Activated naive CD4-positive, alpha-beta T cell (primary cell): ENCODE data around the gene ITGB5.

Source experiments
- DNase-seq, 4 experiments: peaks; one replicate each; lab custom pipeline; 2025; lab: John Stamatoyannopoulos, UW

ITGB5 gene

DNA sequence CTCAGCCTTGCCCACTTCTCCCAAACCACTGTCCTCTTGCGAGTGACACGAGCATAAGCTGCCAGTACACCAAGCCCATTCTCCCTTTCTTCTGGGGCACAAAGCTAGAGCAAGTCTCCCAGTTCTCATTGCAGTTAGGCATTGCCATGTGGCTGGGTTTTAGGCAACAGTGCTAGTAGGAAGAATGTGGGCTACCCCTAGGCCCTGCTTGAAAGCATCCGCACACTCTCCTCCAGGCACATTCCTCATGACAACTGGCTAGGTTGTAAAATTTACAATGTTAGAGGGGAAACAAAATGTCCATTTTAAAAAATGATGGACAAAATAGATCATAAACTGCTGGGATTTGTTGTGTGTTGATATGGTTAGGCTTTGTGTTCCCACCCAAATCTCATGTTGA lies 19.7 kb downstream of the ITGB5 start:
- DNase-seq = no peak

DNA sequence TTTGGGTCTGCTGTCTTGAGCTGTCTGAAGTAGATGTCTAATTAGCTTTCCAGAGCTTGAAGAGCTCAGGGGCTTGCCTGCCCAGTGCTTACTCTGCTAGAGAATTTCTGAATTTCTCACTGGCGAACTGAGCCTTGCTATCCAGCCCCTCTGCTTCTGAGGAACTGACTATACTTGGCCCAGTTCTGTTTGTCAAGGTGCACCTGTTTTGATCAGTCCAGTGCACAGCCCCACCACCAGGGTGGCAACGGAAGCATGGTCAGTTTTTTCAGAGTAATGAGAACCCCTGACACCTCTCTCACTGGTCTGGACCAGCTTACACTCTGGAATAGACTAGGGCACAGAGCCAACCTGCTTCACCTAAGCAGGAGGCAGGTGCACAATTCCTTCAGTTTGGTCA lies 25.2 kb downstream of the ITGB5 start:
- DNase-seq = no peak

DNA sequence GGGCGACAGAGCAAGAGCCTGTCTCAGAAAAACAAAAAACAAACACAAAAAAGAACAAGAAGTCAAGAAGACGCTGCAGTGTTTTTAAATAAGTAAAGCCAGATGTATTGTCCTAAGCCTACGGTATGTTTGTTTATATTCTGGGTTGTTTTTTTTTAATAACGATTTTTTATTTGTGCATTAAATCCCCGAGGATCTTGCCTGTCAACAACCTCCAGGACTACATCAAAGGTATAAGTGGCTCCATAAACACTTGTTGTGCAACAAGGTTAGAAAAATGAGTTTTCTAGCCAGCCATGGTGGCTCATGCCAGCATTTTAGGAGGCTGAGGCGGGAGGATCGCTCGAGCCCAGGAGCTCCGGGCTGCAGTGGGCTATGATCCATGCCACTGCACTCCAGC lies 26.1 kb downstream of the ITGB5 start:
- DNase-seq = no peak

DNA sequence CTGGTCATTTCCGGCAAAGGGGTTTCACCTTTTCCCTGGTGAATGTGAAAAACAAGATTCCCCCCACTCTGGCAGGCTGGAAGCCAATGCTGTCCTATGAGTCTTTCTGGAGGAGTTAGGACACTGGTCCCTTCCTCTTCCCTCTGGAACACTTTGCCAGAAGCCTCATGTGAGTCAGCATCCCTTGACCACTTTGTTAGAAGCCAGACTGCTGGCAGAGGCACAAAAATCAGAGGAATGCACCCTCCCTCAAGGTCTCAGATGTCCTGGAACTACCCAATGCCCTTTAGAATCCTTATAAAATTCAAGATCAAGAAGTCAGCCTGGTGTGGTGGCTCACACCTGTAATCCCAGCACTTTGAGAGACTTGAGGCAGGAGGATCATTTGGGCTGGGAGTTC lies 26.6 kb downstream of the ITGB5 start:
- no peak for DNase-seq

DNA sequence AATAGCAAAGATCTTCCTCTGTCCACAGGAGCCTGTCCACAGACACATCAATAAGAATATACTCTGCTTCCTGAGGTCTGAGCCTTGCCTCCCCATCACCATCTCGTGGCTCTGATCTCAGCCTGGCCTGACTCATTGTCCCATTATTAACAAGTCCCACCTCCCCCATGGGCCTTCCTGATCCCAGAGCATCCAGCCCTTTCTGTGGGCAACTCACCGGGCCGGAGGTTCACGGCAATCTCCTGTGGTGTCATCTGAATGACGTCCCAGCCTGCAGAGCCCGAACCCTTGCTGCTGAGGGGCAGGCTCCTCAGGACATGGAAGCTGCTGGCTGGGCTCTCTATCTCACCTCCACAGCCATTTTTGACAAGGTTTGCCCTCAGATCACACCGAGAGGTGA lies 28.1 kb downstream of the ITGB5 start:
- DNase-seq = no peak

DNA sequence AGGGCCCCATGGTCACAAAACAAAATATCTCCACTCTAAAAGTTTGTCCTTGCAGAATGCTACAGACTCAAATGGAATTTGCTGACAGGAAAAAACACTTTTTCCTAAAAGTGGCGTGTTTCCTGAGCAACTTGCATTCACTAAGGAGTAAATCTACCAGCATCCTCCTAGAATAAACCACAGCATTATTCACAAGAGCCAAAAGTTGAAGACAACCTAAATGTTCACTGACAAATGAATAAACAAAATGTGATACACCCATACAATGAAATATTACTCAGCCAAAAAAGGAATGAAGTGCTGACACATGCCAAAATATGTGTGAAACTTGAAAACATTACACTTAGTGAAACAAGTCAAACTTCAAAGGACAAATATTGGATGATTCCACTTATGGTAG lies 28.9 kb downstream of the ITGB5 start:
- DNase-seq = no peak

DNA sequence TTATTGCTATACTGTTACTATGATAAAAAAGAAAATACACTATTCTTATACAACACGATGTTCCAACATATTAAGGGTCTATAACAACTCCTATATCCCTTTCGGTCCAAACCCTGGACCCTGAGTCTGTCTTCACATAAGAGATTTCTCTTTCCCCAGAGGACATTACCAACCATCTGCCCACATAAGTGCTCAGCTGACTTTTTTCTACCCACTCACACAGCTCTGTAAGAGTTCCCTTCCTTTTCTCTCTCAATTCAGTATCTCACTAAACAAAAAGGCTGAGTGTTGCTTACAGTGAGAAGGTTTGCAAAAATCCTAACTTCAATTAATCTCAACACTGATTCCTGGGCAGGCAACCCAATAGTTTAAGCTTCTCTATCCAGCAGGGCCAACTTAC lies 30.5 kb downstream of the ITGB5 start:
- no peak for DNase-seq

DNA sequence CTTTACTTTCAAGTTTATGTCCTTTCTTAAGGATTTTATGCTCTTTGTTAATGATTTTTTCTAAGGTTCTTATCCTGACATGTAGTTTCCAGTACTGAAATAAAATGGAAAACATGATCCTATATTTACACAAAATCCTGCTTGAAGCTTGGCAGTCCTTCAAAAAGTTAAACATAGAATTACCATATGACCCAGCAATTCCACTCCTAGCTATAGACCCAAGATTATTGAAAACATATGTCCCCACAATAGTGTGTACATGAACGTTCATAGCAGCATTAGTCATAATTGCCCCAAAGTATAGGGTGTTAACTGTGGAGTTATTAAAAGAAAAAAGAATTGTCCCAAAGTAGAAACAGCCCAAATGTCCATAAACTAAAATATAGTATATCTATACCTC lies 33.2 kb downstream of the ITGB5 start:
- no peak for DNase-seq

DNA sequence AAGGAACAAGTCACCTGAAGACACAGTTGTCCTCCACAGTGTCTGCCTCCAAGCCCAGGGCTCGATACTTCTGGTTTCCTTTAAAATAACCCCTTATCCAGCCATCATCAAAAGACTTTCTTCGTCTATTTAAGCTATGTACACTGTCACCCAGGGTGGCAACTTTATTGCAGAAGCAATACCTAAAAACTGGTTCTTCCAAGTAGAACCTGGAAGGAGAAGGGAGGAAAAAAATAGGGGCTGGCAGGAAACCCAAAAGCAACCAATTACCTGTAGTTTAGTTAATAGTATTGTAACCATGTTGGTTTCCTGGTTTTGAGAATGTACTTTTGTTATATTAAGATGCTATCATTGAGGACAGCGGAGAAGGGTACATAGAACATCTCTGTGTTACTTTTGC lies 33.7 kb downstream of the ITGB5 start:
- DNase-seq = no peak

DNA sequence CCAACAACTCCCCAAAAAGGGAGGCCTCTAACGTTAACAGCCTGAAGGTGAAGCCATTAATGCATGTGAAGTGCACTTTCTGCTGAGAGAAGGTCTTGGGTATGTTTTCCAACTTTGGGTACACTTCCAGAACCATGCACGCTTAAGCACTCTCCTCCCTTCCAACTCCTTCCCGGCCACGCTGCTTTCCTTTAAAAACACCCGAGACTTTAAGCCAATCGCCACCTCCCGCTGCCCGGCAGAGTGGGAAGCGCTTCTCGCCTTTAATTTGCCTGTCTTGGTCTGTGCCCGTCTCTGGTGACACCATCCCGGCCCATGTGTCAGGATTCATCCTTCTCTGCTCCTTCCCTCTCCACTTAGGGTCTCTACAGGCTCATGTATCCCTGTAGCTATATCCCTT lies 35.3 kb downstream of the ITGB5 start:
- no peak for DNase-seq

DNA sequence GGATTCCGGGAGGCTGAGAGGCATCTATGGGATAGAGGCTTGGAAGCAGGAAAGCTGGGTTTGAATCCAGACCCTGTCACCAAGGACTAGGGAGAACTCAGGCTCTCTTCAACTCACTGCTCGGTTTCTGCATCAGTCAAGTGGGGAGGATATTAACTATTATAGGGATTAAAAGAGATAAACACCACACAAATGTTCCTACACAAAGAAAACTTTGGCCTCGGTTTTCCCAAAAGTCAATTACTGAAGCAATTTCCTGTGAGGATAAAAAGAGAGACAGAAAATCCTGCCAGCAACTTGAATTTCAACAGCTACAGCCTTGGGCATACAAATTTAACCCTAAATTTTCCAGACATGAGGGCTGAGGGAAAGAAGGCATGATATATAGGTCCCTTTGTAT lies 36.0 kb downstream of the ITGB5 start:
- no peak for DNase-seq

DNA sequence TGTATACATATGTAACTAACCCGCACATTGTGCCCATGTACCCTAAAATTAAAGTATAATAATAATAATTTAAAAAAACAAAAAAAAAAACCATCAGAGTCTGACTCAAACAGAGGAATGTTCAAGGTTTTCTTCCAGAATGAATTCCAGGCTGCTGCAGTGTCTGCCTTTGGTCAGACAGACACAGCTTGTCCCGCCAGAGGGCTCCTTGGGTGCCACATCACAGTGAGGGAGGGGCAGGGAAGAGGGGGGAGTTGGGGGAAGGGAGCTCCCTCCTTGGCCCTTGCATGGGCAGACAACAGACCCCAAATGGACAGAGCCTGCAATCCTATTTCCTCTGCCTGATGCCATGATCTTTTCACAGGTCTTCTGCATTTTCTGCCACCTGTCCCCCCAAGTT lies 36.5 kb downstream of the ITGB5 start:
- DNase-seq = no peak

DNA sequence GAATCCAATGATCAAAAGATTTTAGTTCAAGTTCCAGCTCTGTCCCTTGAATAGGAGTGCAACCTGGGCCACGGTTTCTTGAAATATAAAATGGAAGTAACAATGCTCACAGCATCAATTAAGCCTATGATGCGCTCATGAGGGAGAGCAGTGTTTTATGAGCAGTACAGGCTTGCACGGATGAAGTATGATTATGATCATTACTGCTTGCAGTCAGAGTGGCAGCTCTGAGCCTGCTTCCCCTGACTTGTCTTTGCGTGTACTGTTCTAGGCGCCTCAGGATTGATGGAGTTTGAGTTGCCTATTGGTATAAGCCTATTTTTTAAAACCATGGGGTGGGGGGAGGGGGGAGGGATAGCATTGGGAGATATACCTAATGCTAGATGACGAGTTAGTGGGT lies 37.0 kb downstream of the ITGB5 start:
- DNase-seq = no peak

DNA sequence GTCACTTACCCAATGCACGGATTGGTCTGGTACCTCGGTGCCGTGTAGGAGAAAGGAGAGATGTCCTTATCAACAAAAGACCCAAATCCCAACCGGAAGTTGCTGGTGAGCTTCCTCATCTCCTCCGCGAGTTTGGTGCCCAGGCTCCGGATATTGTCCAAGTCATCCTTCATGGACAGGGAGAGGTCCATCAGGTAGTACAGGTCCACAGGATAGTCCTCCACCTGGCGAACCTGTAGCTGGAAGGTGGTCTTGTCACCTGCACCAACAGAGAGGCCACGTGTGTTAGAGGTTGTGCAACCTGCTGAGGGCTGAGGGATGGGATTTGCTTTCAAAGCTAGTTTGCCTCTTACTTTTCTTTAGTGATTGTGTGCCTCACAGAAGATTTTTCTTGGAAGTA lies 38.9 kb downstream of the ITGB5 start:
- DNase-seq = no peak

DNA sequence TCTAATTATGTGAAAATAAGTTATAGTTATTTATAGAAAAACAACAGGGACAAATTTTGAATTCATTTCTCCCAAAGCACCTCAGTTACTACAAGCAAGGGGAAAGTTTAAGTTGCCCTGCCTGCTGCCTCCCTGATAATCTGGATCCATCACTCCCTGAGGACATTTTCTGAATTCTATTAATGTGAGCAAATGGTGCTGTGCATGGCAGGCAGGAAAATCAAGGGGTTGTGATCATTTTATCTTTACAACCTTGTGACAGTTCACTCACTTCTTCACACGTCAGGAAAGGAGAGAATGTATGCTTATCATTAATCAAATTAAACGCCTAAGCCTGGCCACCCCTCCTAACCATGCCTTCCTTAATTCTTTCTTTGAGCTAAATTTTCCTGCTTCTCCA lies 39.3 kb downstream of the ITGB5 start:
- no peak for DNase-seq

DNA sequence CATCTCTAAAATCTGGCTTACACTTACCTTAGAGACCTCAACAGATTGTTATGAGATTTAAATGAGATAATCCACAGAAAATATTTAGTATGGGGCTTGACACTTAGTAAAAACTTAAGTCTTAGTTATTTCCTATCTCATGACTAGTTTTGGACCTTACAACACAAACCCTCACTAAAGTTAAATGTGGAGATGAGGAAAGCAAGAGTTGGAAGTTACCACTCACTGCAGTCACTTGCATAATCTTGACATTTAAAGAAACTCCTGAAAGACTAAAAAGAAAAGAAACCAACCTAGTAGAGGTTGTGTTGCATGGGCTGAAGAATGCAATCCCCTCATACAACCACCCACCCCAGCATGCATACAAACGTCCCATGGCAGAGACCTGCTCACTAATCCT lies 40.1 kb downstream of the ITGB5 start:
- DNase-seq = no peak

DNA sequence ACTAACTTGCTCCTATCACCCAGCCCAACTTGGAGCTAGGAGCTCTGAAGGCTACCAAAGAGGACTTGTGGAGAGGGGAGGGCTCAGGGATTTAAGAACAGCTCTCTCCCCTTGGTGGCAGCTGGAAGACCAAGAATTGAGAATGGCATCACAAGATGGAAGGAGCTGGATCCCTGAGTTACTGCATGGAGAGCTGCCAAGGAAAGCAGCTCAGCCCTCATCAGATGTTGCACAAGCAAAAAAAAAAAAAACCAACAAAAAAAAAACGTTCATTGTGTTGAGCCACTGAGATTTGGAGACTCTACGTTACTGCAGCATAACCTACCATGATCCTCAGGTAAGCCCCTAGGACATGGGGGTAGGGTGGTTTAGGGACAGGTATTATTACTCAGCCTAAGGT lies 41.0 kb downstream of the ITGB5 start:
- DNase-seq = no peak

DNA sequence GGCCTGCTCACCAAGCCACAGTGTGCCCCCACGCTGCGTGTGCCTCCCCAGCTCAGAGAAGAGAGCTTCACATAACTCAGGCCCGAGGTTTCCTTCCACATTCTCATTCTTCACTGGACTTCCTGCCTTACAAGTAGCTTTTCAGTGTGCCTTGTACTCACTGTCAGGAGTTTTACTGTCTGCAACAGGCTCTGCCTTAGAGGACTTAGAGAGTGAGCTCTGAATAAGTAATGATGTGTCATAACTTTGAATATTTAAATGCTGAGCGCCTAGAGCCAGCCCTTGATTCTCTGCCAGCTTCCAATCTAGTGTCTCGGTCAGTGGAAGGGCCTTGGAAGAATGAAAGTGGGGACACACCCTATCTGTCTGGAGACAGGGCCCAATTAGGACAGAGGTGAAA lies 41.8 kb downstream of the ITGB5 start:
- DNase-seq = no peak

DNA sequence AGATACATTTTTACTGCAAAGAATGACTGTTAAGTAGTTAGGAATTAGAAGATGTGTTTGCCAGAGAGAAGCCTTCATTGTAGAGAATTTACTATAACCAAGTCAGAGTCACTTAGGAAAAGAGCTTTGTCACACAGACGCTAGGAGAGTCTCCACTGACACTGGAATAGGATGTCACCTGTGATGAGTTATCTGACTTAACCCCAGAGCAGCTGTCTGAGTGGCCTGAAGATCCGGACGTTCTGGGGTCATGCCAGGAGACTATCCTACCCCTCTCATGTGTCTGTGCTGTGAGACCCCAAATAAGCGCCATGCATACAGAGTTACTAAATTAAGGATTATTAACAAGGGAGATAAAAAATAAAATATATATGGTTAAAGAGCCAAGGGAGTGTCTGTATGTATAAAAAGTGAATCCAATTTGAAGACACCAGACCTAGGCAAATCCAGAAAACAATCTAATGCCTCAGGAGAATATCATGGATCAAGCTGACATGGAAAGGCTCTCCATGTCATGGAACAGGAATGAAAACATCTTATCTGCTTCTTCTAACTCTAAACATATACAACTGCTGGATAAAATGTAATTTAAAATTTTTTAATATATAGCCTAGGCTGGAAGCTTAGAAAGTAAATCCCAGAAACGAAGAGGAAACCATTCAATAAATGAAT lies 43.5 kb downstream of the ITGB5 start:
- DNase-seq = no peak

DNA sequence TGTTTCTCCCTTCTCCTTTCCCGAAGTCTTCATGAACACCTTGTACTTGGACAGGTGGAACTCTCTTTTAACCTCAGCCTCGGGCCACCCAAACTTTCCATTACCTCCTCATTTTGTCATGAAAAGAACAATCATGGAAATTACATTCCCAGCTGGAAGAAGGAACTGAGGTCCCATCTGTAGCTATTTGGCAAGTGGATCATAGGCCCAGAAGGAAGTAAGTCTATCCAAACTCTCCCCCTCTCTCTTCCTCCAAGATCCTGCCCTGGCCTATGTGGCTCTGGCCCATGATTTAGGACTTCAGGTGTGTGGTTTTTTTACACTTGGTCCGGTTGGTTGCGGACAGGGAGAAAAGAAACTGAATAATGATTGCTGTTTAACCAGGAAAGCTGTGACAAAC lies 44.1 kb downstream of the ITGB5 start:
- no peak for DNase-seq

DNA sequence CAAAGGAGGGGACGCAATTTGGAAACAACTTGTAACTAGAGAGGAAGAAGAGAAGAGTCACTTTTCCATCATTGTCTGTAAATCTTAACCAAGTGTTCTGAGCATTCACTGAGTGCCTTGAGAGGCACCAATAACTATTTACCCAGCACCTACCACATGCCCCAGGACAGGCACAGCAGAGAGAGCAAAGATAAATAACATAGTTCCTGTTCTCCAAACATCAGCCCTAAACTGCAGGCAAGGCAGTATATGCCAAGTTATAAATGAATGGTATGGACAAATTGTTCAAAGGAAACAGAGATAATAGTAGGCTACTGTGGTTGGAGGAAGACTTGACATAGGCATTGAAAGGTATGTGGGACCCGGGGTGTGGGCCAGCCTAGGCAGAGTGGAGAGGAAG lies 45.6 kb downstream of the ITGB5 start:
- no peak for DNase-seq

DNA sequence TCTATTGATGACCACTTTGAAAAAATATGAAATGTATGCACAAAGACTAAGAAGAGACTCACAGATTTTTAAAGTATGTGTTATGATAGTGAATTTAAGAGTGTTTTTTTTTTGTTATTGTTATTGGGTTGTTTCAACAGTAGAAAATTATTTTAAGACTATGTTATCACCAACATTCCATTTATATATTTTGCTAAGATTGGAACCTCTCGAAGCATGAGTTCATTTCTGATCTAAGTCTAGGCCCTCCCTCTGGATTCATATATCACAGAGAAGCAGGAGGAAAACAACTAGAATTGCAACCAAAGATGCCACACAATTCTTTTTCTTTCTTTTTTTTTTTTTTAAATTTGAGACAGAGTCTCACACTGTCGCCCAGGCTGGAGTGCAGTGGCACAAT lies 46.8 kb downstream of the ITGB5 start:
- DNase-seq = no peak

DNA sequence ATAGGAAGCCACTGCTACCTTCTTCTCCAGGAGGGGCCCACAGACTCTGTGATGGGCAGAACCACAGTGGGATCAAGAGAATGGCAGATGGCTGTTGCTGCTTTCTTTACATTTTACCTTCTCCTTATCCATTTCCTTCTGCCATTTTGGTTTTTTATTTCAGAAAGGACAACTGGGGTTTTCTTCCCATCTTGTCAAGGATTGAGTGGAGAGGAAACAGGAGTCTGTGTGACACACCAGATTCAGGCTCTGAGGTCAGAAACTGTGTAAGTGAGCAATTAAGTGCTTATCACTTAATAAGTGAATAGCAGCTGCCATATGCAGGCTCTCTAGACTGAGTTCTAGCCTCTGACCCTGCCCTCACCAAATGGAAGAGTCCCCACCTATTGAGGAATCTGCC lies 47.3 kb downstream of the ITGB5 start:
- DNase-seq = no peak

DNA sequence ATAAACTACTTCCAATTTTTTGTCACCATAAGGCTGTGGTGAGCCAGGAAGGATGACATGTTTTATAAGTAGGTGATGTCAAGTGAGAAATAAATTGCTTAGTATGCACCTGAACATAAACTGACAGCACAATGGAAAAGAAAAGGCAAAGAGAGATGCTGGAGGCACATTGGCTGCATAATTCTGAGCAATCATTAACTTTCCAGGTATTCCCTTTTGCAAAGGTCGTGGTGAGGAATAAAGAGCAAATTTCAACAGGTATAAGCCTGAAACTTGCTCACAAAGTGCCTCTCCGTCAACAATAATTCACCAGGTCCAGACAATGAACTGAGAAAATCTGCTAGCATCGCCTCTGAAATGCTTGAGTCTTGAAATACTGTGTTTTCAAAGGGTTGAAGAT lies 48.2 kb downstream of the ITGB5 start:
- DNase-seq = no peak

DNA sequence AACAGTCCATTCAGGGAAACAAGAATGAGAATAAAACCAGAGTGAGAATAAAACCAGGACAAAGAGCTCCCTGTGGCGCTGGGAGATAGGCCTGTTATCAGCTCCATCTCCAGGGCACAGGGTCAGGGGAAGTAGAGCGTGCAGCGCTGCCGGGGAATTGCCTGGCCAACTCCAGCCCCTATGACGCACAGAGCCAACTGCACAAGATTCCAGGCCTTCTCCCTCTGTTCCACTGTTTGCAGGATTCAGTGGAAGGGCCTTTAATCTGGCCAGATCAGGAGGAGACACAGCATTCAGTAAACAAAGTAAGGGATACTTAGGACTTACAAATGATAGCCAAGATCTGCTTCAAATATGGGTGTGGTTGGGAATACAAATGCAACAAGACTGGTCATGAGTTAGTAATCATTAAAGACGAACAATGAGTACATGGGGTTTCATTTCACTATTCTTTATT lies 49.4 kb downstream of the ITGB5 start:
- DNase-seq = no peak
